Measurements from ENCODE around the gene CNOT2.
A peak's percentile ranks its signal among the peaks of the same experiment; 100 is the strongest.

Gene CNOT2

DNA sequence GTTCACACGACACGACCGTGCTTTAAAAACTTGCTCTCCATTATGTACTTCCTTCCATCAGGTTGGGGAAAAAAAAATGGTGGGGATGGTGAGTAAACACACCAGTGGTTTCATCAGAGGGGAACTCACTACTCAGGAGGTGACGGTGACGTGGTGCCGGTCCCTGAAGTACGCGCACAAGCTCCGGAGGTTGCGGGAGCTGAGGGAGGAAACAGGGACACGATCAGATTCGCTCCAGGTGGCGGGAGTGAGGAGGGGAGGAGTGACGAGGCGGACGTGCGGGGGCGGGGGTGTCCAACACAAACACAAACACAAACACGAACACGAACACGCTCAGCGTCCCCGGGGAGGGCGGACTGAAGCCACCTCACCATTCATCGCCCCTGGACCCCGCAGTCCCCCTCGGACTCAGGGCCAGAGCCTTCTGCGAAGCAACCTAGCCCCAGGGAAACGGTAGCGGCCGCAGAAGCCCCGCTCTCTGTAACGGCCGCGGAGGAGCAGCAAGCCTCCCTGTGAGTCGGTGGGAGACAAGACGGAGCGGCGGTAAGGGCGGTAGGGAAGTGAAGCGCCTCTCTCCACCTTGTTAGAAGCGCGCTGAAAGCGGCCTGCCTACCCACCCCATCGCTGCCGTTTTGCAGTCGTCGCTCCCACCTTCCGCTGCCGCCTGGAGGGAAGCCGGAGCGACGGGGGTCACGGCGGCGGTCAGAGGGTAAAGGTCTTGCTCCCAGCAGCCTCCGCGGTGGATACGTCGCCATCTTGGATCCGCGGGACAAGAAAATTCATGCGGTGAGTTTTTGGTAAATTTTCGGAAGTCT lies at the start of gene CNOT2:
CNOT2 (plus strand) TSS at position 739 of the 815 bp plus-strand sequence. CDS start 34,794 bp downstream, outside the sequence.
- H3K4me3 ChIP-seq (ENCODE audit: low read length) = peak within 1 kb of the TSS; percentile 84
- peak; percentile 86 for DNase-seq (ENCODE audit: low read depth)
- TF ChIP-seq, protein P1, sequence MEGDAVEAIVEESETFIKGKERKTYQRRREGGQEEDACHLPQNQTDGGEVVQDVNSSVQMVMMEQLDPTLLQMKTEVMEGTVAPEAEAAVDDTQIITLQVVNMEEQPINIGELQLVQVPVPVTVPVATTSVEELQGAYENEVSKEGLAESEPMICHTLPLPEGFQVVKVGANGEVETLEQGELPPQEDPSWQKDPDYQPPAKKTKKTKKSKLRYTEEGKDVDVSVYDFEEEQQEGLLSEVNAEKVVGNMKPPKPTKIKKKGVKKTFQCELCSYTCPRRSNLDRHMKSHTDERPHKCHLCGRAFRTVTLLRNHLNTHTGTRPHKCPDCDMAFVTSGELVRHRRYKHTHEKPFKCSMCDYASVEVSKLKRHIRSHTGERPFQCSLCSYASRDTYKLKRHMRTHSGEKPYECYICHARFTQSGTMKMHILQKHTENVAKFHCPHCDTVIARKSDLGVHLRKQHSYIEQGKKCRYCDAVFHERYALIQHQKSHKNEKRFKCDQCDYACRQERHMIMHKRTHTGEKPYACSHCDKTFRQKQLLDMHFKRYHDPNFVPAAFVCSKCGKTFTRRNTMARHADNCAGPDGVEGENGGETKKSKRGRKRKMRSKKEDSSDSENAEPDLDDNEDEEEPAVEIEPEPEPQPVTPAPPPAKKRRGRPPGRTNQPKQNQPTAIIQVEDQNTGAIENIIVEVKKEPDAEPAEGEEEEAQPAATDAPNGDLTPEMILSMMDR (conservative IDR thresholded peaks at IDR 0.05; ENCODE audit: low read length) = no peak

DNA sequence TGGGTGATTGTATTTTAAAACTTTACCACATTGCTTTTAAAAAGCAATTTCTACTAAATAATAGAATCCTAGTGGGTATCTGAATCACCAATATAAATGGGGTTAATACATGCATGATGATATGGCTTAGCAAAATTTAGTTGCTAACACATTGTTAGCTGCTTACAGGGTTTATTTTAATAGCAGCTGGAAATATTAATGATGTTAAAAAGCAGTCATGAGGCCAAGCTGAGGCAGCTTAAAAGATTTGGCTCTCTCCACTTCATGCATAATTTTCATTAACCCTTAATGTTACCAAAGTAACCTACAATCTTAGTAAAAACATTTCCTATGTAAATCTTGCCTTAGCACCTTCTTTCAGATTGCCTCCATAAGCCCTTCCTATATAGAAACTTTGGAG lies 49.2 kb upstream of the CNOT2 start:
- H3K4me3 ChIP-seq (ENCODE audit: low read length) = no peak overlapping the region
- no peak for DNase-seq (ENCODE audit: low read depth)
- TF ChIP-seq, protein P1 (conservative IDR thresholded peaks at IDR 0.05; ENCODE audit: low read length) = no peak

GRCh38 chr12:70196811-70197281 lies 46.4 kb upstream of the CNOT2 start:
- TF ChIP-seq, protein P1 (conservative IDR thresholded peaks at IDR 0.05; ENCODE audit: low read length) = no peak
- peak; percentile 61 for DNase-seq (ENCODE audit: low read depth)
- no peak overlapping the region for H3K4me3 ChIP-seq (ENCODE audit: low read length)

GRCh38 chr12:70197345-70197744 lies 45.9 kb upstream of the CNOT2 start:
- peak; percentile 65 for DNase-seq (ENCODE audit: low read depth)
- TF ChIP-seq, protein P1 (conservative IDR thresholded peaks at IDR 0.05; ENCODE audit: low read length) = no peak
- H3K4me3 ChIP-seq (ENCODE audit: low read length) = no peak overlapping the region

- DNase-seq (ENCODE audit: low read depth) = no peak
- TF ChIP-seq, protein P1 (conservative IDR thresholded peaks at IDR 0.05; ENCODE audit: low read length) = no peak
- H3K4me3 ChIP-seq (ENCODE audit: low read length) = no peak overlapping the region
Observed at GRCh38 chr12:70213707-70214106, 29.5 kb upstream of the CNOT2 start.

DNA sequence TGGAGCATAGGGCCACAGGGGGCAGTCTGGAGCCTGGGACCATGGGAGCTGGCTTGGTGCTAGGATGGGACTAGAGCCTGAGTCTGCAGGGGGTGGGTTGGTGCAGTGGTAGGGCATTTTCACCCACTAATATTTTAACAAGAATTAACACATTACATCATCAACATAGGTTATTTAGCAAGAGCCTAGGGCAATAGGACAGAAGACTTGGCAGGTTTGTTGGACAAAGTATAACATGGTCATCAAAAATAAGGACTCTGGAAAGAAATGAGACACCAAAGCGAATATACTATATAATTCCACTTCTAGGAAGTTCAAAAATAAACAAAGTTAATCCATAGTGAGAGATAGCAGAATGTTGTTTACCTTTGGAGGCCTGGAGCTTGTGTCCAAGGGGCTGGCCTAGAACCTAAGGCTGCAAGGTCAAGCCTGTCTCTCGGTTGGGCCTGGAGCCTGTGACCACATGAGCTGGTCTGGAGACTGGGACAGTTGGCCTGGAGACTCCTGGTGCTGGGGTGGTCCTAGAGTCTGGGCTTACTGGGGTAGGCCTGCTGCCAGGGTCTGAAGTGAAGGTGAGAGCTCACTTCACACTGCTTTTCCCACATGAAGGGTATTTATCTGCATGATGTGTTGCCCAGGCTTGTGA lies 28.1 kb upstream of the CNOT2 start:
- no peak overlapping the region for H3K4me3 ChIP-seq (ENCODE audit: low read length)
- no peak for DNase-seq (ENCODE audit: low read depth)
- TF ChIP-seq, protein P1 (conservative IDR thresholded peaks at IDR 0.05; ENCODE audit: low read length) = no peak

Measured in AG10803 (cell line).